Natural killer cell (primary cell): ENCODE data around the gene CFAP61. TPM values are rescaled to one million over a fixed set of nuclear protein-coding genes. Genes with fewer than 3 reads are reported as not detected.

ENCODE experiments used
- ATAC-seq, 3 donors: fragments of 150-1000 bp in 2 of 3; fragments of 200-7000 bp in 1 of 3; cut with Tn5 transposase; 1 replicate in 1 of 3; 2 replicates in 2 of 3; pipeline ENCODE4 v1.10.0; 2021; ENCODE audit warnings: mild to moderate bottlenecking in 2 of 3, moderate library complexity in 2 of 3
- DNase-seq, 2 donors: peaks; one replicate each; pipeline versions ENCODE4 v3.0.0 to v3.0.0-alpha.2; 2013 to 2021; ENCODE audit warnings: mixed read lengths in 1 of 2
- H3K27ac ChIP-seq: one replicate; pipeline ENCODE4 v1.5.1; 2013; ENCODE audit warnings: mild to moderate bottlenecking, low read length
- H3K27me3 ChIP-seq: one replicate; pipeline ENCODE4 v1.6.1; 2013; ENCODE audit warnings: low read length; ENCODE audit not compliant: control insufficient read depth, insufficient read depth
- H3K36me3 ChIP-seq: one replicate; pipeline ENCODE4 v1.6.1; 2013; ENCODE audit warnings: low read length; ENCODE audit not compliant: control insufficient read depth, insufficient read depth
- H3K4me1 ChIP-seq: one replicate; pipeline ENCODE4 v1.6.1; 2013; ENCODE audit warnings: low read length; ENCODE audit not compliant: control insufficient read depth, insufficient read depth
- H3K4me3 ChIP-seq: one replicate; pipeline ENCODE4 v1.5.1; 2013; ENCODE audit warnings: low read length
- H3K9me3 ChIP-seq: one replicate; pipeline ENCODE4 v1.6.1; 2013; ENCODE audit warnings: low read length; ENCODE audit not compliant: control insufficient read depth, insufficient read depth
- H3K27ac Mint-ChIP-seq, 2 donors: one replicate each; pipeline ENCODE4 v1.8.0; 2022; ENCODE audit warnings: mild to moderate bottlenecking in 2 of 2, mixed read lengths in 2 of 2, moderate library complexity in 1 of 2
- H3K27me3 Mint-ChIP-seq, 2 donors: one replicate each; pipeline ENCODE4 v1.8.0; 2022; ENCODE audit warnings: low read depth in 2 of 2, mixed read lengths in 2 of 2
- H3K36me3 Mint-ChIP-seq: one replicate; pipeline ENCODE4 v1.8.0; 2022; ENCODE audit warnings: mixed read lengths
- H3K4me1 Mint-ChIP-seq, 2 donors: one replicate each; pipeline ENCODE4 v1.8.0; 2022; ENCODE audit warnings: mixed read lengths in 2 of 2
- H3K4me3 Mint-ChIP-seq: one replicate; pipeline ENCODE4 v1.8.0; 2022; ENCODE audit warnings: mild to moderate bottlenecking, moderate library complexity, mixed read lengths
- H3K9me3 Mint-ChIP-seq, 2 donors: one replicate each; pipeline ENCODE4 v1.8.0; 2022; ENCODE audit warnings: mixed read lengths in 2 of 2
- CTCF ChIP-seq: fragments of 200-600 bp; IDR thresholded peaks from one replicate; pipeline ENCODE4 v1.8.0; 2022; ENCODE audit warnings: antibody characterized with exemption
- WGBS: methylation state at CpG from one replicate; pipeline ENCODE4 v1.1.7; 2013; ENCODE audit warnings: missing lambda C conversion rate; ENCODE audit not compliant: insufficient coverage; 5-methylcytosine and 5-hydroxymethylcytosine counted together
- intact Hi-C: fragments of 100-400 bp; cut with micrococcal nuclease; formaldehyde crosslinking; loops from one replicate; pipeline ENCODE4 v1.14.2; 2022
- total RNA-seq, 4 donors: library from RNA; stranded (reverse); fragments of 120-200 nt in 1 of 4; gene quantifications; one replicate each; pipeline versions ENCODE4 v1.2.3 to v1.2.4, GENCODE V29; 2013 to 2022

The CFAP61 gene
- total RNA-seq, 3 donors from 2014 or later (not counting 1 experiment from before 2014, with no cell fraction given): 1.0 to 2.1 (median 1.3) TPM

- no CpG with 5 or more reads among the region's 2 CpGs for WGBS
- Mint-ChIP-seq H3K27me3 (peaks cover 9 to 14% of the 10 kb centered on the region in 2 donors), H3K4me3 (no peak overlapping the region), H3K4me1 (peaks cover 5 to 7% of the 10 kb centered on the region in 2 donors), H3K9me3 (no peaks in the 10 kb centered on the region), H3K36me3 (no peaks in the 10 kb centered on the region), H3K27ac (no peak overlapping the region)
- H3K27me3 ChIP-seq: no peaks in the 10 kb centered on the region
- DNase-seq: no peak
- H3K4me3 ChIP-seq: no peak overlapping the region
- H3K36me3 ChIP-seq: no peaks in the 10 kb centered on the region
- no peak for TF ChIP-seq CTCF
- no peaks in the 10 kb centered on the region for H3K9me3 ChIP-seq
- H3K4me1 ChIP-seq: peaks cover 6% of the 10 kb centered on the region
- intact Hi-C loops: no loop called here
- H3K27ac ChIP-seq: no peak overlapping the region
- no peak for ATAC-seq
Observed at GRCh38 chr20:20012541-20012940, 39.8 kb upstream of the CFAP61 start.

- H3K36me3 ChIP-seq: no peaks in the 10 kb centered on the region
Observed at GRCh38 chr20:20014659-20015058, 37.7 kb upstream of the CFAP61 start.

DNA sequence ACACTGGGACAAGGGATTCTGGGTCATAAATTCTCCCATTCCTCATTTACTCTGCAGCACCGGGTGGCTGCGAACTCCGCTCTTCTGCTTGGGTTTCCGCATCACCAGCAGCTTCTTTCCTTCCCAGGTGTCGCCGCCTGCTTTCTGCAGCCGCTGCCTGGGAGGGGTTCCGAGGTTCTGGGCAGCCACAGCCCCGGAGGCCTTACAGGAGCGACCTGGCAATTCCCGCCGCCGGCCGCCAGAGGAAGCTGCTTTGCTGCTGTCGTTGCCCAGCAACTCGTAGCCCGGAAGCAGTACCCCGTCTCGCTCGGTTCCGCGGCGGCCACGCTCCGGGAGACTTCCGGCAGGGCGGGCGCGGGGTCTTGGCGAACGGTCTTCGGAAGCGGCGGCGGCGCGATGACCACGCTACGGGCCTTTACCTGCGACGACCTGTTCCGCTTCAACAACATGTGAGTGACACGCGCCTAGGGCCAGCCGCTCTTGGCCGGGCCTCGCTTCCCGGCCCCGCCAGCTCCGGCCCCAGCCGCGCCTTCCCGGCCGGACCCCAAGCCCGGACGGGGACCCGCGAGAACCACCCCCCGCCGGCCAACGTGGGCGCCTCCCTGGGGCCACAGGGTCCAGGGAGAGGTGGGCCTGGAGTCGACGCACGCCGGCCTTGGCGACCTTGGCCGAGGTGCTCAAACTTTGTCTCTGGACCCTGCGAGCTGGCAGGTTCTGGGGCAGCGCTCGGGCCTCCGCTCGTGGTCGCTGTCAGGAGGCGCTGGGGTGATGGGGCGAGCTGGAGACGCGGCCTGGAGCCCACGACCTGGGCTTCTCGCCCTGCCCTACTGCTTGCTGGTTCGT, 35.1 kb upstream of the CFAP61 start, which contains the start of gene NAA20:
Gene NAA20, plus strand, starts transcription at position 362 of the 843 bp plus-strand sequence. Its CDS starts 35 bp downstream, at position 397.
- H3K4me3 ChIP-seq: peak within 1 kb of the TSS; percentile 74
- intact Hi-C loops: loop anchor here (1.0 kb wide), 1 partner anchor 35 kb away; the partner anchor contains the start of genes CFAP61 and CRNKL1
- peaks cover 0 to 5% of the 10 kb centered on the region in 2 donors for H3K27me3 Mint-ChIP-seq

More at GRCh38 chr20:20014659-20015058, 37.7 kb upstream of the CFAP61 start:
- DNase-seq (peak in 1 of 2 donors; percentile 27), ATAC-seq (no peak)
- Histone ChIP-seq H3K4me1 (peaks cover 15% of the 10 kb centered on the region), H3K9me3 (no peaks in the 10 kb centered on the region), H3K27me3 (no peaks in the 10 kb centered on the region), H3K4me3 (no peak overlapping the region), H3K27ac (no peak overlapping the region)
- Mint-ChIP-seq H3K9me3 (no peaks in the 10 kb centered on the region), H3K4me1 (peaks cover 24 to 25% of the 10 kb centered on the region in 2 donors), H3K4me3 (no peak overlapping the region), H3K27me3 (peaks cover 6 to 9% of the 10 kb centered on the region in 2 donors), H3K36me3 (no peaks in the 10 kb centered on the region), H3K27ac (no peak overlapping the region)
- intact Hi-C loops: no loop called here
- no peak for TF ChIP-seq CTCF
- 0% methylated on average over 1 of the region's 2 CpGs for whole genome bisulfite sequencing

More for the DNA sequence above, 35.1 kb upstream of the CFAP61 start, which contains the start of gene NAA20:
- H3K27me3 ChIP-seq: no peaks in the 10 kb centered on the region
- Mint-ChIP-seq H3K4me1 (peaks cover 36 to 49% of the 10 kb centered on the region in 2 donors), H3K36me3 (no peaks in the 10 kb centered on the region), H3K9me3 (no peaks in the 10 kb centered on the region), H3K4me3 (peak within 1 kb of the TSS; percentile 91), H3K27ac (peak within 1 kb of the TSS; percentile 87 to 95)
- DNase-seq (peak; percentile 84 to 94), ATAC-seq (peak; percentile 95 to 99 (median 97))
- H3K4me1 ChIP-seq: peaks cover 15% of the 10 kb centered on the region
- H3K27ac ChIP-seq: peak within 1 kb of the TSS; percentile 68
- WGBS: under 1% methylated on average over 81 of the region's 81 CpGs
- peak; percentile 72 for TF ChIP-seq CTCF
- no peaks in the 10 kb centered on the region for H3K9me3 ChIP-seq
- H3K36me3 ChIP-seq: no peaks in the 10 kb centered on the region
